ENCODE data around the gene AGAP3.

DNA sequence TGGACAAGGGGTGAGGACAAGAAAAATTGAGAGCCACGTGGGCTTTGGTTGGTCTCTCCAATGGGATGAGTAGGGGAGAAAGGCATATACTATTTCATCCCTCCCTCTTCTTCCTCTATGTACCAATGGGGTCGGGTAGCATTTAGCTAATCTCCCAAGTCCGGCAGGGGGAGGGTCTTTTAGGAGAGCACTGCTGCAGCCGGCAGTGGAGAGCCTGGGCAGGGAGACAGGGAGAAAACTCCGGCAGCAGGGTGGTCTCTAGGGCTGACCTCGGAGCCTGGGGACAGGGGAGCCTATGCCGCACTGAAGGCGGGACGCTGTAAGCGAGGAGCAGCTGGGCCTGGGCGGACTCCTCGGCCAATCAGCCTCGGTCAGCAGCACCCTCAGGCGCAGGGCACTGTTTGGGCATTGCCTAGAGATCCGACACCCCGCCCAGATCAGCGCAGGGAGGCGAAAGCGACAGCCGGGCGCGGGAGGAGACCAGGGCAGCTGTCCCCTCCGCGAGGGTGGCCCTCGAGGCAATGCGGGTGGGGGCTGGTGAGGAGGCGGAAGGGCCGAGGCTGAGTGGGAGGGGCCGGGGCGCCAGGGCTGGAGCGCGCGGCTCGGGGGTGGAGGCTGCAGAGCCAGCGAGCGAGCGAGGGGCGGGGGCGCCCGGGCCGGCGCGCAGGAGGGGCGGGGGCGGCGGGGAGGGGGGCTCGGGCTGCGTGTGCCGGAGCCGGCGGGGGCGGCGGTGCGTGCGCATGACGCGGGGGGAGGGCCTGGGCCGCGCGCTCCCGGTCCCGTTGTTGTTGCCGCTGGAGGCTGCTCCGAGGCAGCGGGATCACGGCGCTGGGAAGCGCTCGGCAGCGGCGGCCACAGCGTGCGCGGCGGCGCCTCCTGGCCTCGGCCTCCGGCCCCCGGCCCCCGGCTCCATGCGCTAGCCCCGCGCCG, at the start of gene AGAP3:
- TF ChIP-seq EZH2 (IDR thresholded peaks at IDR 0.05; ENCODE audit: insufficient read depth, poor library complexity, severe bottlenecking) (no peak), EZH2phosphoT487 (IDR thresholded peaks at IDR 0.05; ENCODE audit: insufficient read depth, low read depth) (no peak)

All from GM23248 (cell line).